CD8-positive, alpha-beta memory T cell (primary cell): ENCODE measurements around the gene UTRN. TPM values are rescaled to one million over a fixed set of nuclear protein-coding genes. Genes with fewer than 3 reads are reported as not detected.

Source experiments
- CTCF ChIA-PET: fragments of 350-600 bp; sonication (Branson Sonifier 250); formaldehyde crosslinking; loops from one replicate; lab custom pipeline; 2021; ENCODE audit warnings: antibody characterized with exemption; lab: Charles Lee
- POLR2A ChIA-PET: fragments of 350-600 bp; sonication (Branson Sonifier 250); formaldehyde crosslinking; loops from one replicate; lab custom pipeline; 2021; ENCODE audit warnings: antibody characterized with exemption; lab: Charles Lee
- DNase-seq, 5 donors: peaks; one replicate each; pipeline versions ENCODE4 v3.0.0 to v3.0.0-alpha.2; 2020 to 2022; ENCODE audit warnings: mixed read lengths in 1 of 5
- H3K27ac ChIP-seq: one replicate; pipeline ENCODE4 v1.7.0; 2013; ENCODE audit warnings: low read depth, mild to moderate bottlenecking, low read length, moderate library complexity
- H3K27me3 ChIP-seq: 2 replicates; pipeline ENCODE4 v1.7.0; 2013; ENCODE audit warnings: low read length, mild to moderate bottlenecking; ENCODE audit not compliant: insufficient read depth, poor library complexity, severe bottlenecking
- H3K36me3 ChIP-seq: 2 replicates; pipeline ENCODE4 v1.7.0; 2013; ENCODE audit warnings: mild to moderate bottlenecking, low read length, moderate library complexity; ENCODE audit not compliant: insufficient read depth
- H3K4me1 ChIP-seq: 2 replicates; pipeline ENCODE4 v1.7.0; 2013; ENCODE audit warnings: mild to moderate bottlenecking, low read length, moderate library complexity; ENCODE audit not compliant: insufficient read depth
- H3K4me3 ChIP-seq: 2 replicates; pipeline ENCODE4 v1.7.0; 2013; ENCODE audit warnings: mild to moderate bottlenecking, low read length
- H3K9me3 ChIP-seq: 2 replicates; pipeline ENCODE4 v1.7.0; 2013; ENCODE audit warnings: mild to moderate bottlenecking, low read length
- H3K27ac Mint-ChIP-seq, 8 donors: one replicate each; pipeline ENCODE4 v1.8.0; 2020 to 2021; ENCODE audit warnings: mixed read lengths in 8 of 8, mild to moderate bottlenecking in 6 of 8, inconsistent platforms in 3 of 8, moderate library complexity in 3 of 8
- H3K27me3 Mint-ChIP-seq, 2 donors: one replicate each; pipeline ENCODE4 v1.8.0; 2020 to 2021; ENCODE audit warnings: mixed read lengths in 2 of 2, mild to moderate bottlenecking in 1 of 2, moderate library complexity in 1 of 2
- H3K36me3 Mint-ChIP-seq, 3 donors: one replicate each; pipeline ENCODE4 v1.8.0; 2020 to 2021; ENCODE audit warnings: mixed read lengths in 3 of 3, inconsistent platforms in 1 of 3, mild to moderate bottlenecking in 1 of 3
- H3K4me1 Mint-ChIP-seq, 3 donors: one replicate each; pipeline ENCODE4 v1.8.0; 2020 to 2021; ENCODE audit warnings: mixed read lengths in 3 of 3, inconsistent platforms in 1 of 3, mild to moderate bottlenecking in 1 of 3
- H3K4me3 Mint-ChIP-seq, 7 donors: one replicate each; pipeline ENCODE4 v1.8.0; 2020 to 2021; ENCODE audit warnings: mixed read lengths in 7 of 7, mild to moderate bottlenecking in 6 of 7, moderate library complexity in 4 of 7, inconsistent platforms in 2 of 7
- H3K9me3 Mint-ChIP-seq, 5 donors: one replicate each; pipeline ENCODE4 v1.8.0; 2020 to 2022; ENCODE audit warnings: mixed read lengths in 5 of 5, mild to moderate bottlenecking in 3 of 5, moderate library complexity in 2 of 5, inconsistent platforms in 1 of 5
- polyA plus RNA-seq: library from polyadenylated mRNA; unstranded; fragments of 300-500 nt; fragmentation: Illumina TruSeq; gene quantifications from one replicate; pipeline ENCODE4 v1.2.3, GENCODE V29; 2021
- total RNA-seq, 2 experiments: library from RNA; stranded (reverse); gene quantifications; one replicate each; pipeline ENCODE4 v1.2.3, GENCODE V29; 2021

Gene UTRN
- total and polyA plus RNA-seq, 3 experiments from 2014 or later, result 42.7 to 96.8 (median 42.8) TPM

GRCh38 chr6:144285548-144285797 is 338 bp downstream of the UTRN start:
- Mint-ChIP-seq H3K9me3 (no peaks in the 10 kb centered on the region), H3K27me3 (no peaks in the 10 kb centered on the region), H3K27ac (peak overlapping the region in 7 of 8 donors; percentile 70 to 94 (median 85)), H3K4me1 (peaks cover 27 to 44% (median 35%) of the 10 kb centered on the region in 3 donors), H3K4me3 (peak overlapping the region; percentile 91 to 99 (median 97)), H3K36me3 (peaks cover 0 to 10% (median 2%) of the 10 kb centered on the region in 3 donors)
- CTCF ChIA-PET, result interaction anchor here (0.9 to 1.3 kb wide), 2 partner anchors 8 to 196 kb away, joined by 3 read pairs; no protein-coding TSS in a partner anchor
- H3K36me3 ChIP-seq, result no peaks in the 10 kb centered on the region
- POLR2A ChIA-PET, result no interaction called here
- DNase-seq, result peak in 2 of 5 donors; percentile 21 to 23
- H3K27me3 ChIP-seq, result no peaks in the 10 kb centered on the region
- H3K4me1 ChIP-seq, result peaks cover 16% of the 10 kb centered on the region
- H3K9me3 ChIP-seq, result no peaks in the 10 kb centered on the region
- H3K27ac ChIP-seq, result peak overlapping the region; percentile 38
- peak overlapping the region; percentile 90 for H3K4me3 ChIP-seq

DNA sequence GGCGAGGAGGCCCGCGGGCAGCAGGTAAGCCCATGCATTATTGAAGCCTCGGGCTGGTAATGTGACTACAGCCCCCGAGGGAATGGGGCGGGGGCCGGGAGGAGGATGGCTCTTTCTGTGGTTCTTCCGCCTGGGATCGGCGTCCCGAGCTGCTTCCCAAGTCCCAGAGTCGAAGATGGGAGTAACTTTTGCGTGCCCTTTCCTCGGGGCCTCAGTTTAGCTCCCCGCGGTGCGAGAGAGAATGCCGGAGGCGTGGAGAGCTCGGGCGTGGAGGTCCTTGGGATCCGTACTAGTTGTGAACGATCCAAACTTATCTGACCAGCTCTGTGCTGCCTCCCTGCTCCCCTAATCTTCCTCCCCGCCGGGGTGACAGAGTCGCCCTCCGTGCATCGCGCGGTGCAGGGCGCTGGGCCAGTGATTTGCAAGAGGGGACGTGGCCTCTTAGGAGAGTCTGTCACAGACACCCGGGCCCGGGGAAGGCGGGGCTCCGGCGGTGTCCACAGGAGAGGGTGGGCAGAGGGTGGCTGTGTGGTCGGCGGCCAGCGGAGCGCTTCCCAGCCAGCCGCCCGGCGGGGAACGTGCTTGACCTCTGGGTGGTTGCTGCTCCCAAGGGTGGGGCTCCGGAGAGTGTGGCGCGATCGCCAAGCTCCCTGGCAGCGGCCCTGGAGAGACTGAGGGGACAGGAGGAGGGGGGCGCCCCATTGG is 815 bp downstream of the UTRN start:
- Mint-ChIP-seq H3K36me3 (peaks cover 0 to 10% (median 1%) of the 10 kb centered on the region in 3 donors), H3K27ac (peak overlapping the region in 7 of 8 donors; percentile 70 to 94 (median 85)), H3K9me3 (no peaks in the 10 kb centered on the region), H3K27me3 (no peaks in the 10 kb centered on the region), H3K4me1 (peaks cover 29 to 47% (median 36%) of the 10 kb centered on the region in 3 donors), H3K4me3 (peak overlapping the region; percentile 91 to 99 (median 97))
- Histone ChIP-seq H3K27me3 (no peaks in the 10 kb centered on the region), H3K36me3 (no peaks in the 10 kb centered on the region), H3K4me1 (peaks cover 16% of the 10 kb centered on the region), H3K27ac (peak overlapping the region; percentile 38), H3K9me3 (no peaks in the 10 kb centered on the region), H3K4me3 (peak overlapping the region; percentile 90)
- CTCF ChIA-PET, result interaction anchor here (0.6 to 1.3 kb wide), 4 partner anchors 8 to 202 kb away, joined by 3 to 4 read pairs (median 3); no protein-coding TSS in a partner anchor
- peak; percentile 19 to 60 (median 29) for DNase-seq
- POLR2A ChIA-PET, result no interaction called here

DNA sequence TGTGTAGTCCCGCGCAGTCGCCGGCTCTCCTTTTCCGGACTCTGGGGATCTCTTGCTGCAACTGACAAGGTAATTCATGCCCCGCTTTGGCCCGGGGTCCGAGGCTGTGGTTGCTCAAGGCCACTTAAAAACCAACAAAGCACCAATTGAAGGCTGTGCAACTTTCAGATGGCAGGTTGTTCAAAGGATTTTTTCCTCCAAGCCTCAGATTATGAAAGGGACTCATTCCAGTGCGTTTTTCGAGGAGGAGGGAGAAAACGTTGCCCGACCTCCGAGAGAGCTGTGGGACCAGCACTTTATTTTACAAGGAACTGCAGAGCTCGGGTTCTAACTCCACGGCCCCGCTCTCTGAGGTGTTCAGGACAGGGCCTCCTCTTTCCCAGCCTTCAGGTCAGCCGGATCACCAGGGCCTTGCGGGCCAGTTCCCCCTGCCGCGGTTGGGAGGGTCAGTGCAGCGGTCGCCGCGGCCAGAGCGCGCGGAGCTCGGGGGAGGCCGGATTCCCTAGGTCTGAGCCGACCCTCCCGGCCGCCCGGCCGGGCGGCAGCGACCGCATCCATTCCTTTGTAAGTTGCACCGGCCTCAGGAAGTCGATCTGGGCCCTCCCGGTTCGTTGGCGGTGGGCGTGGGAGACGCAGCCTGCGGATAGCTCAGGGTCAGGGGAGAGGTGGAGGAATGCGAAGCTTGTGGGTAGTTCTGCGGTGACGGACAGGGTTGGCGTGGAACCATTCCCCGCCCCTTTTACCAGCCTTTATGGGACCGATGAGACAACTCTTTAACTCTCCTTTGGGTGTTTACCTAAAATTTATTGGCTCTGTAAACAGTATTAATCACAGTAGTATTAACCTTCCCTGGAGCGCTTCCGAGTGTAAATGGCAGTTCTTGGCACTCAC is 1.6 kb downstream of the UTRN start:
- CTCF ChIA-PET, result interaction anchor here (1.0 kb wide), 1 partner anchor 201 kb away, joined by 4 read pairs; no protein-coding TSS in a partner anchor
- H3K36me3 Mint-ChIP-seq, result peaks cover 0 to 10% (median 0%) of the 10 kb centered on the region in 3 donors
- DNase-seq, result no peak
- Histone ChIP-seq H3K4me3 (peak overlapping the region; percentile 90), H3K27ac (no peak overlapping the region), H3K9me3 (no peaks in the 10 kb centered on the region), H3K4me1 (peaks cover 16% of the 10 kb centered on the region), H3K27me3 (no peaks in the 10 kb centered on the region), H3K36me3 (no peaks in the 10 kb centered on the region)
- POLR2A ChIA-PET, result no interaction called here
- H3K27ac Mint-ChIP-seq, result peak overlapping the region in 7 of 8 donors; percentile 43 to 90 (median 70)
- no peaks in the 10 kb centered on the region for H3K9me3 Mint-ChIP-seq
- peaks cover 33 to 51% (median 38%) of the 10 kb centered on the region in 3 donors for H3K4me1 Mint-ChIP-seq
- no peaks in the 10 kb centered on the region for H3K27me3 Mint-ChIP-seq
- peak overlapping the region; percentile 91 to 99 (median 97) for H3K4me3 Mint-ChIP-seq

GRCh38 chr6:144289006-144289405 is 3.9 kb downstream of the UTRN start:
- peaks cover 28 to 46% (median 32%) of the 10 kb centered on the region in 3 donors for H3K4me1 Mint-ChIP-seq
- H3K27ac ChIP-seq, result no peak overlapping the region

GRCh38 chr6:144292372-144292771 is 7.2 kb downstream of the UTRN start:
- Mint-ChIP-seq H3K27ac (no peak overlapping the region), H3K4me3 (no peak overlapping the region), H3K36me3 (peaks cover 0 to 7% (median 3%) of the 10 kb centered on the region in 3 donors), H3K4me1 (peaks cover 18 to 25% (median 23%) of the 10 kb centered on the region in 3 donors), H3K27me3 (no peaks in the 10 kb centered on the region), H3K9me3 (no peaks in the 10 kb centered on the region)
- POLR2A ChIA-PET, result no interaction called here
- CTCF ChIA-PET, result interaction anchor here (1.6 kb wide), 1 partner anchor 76 kb away, joined by 3 read pairs; no protein-coding TSS in a partner anchor
- Histone ChIP-seq H3K27me3 (no peaks in the 10 kb centered on the region), H3K36me3 (no peaks in the 10 kb centered on the region), H3K4me1 (no peaks in the 10 kb centered on the region), H3K9me3 (no peaks in the 10 kb centered on the region), H3K4me3 (no peak overlapping the region), H3K27ac (no peak overlapping the region)
- DNase-seq, result no peak

More at GRCh38 chr6:144289006-144289405, 3.9 kb downstream of the UTRN start:
- CTCF ChIA-PET, result no interaction called here
- peaks cover 13% of the 10 kb centered on the region for H3K4me1 ChIP-seq
- H3K4me3 ChIP-seq, result no peak overlapping the region
- H3K36me3 ChIP-seq, result no peaks in the 10 kb centered on the region
- H3K4me3 Mint-ChIP-seq, result peak overlapping the region in 2 of 7 donors; percentile 38 to 87
- H3K27me3 ChIP-seq, result no peaks in the 10 kb centered on the region
- DNase-seq, result no peak
- POLR2A ChIA-PET, result no interaction called here
- H3K27me3 Mint-ChIP-seq, result no peaks in the 10 kb centered on the region
- peaks cover 0 to 10% (median 0%) of the 10 kb centered on the region in 3 donors for H3K36me3 Mint-ChIP-seq
- H3K9me3 Mint-ChIP-seq, result no peaks in the 10 kb centered on the region
- no peaks in the 10 kb centered on the region for H3K9me3 ChIP-seq
- H3K27ac Mint-ChIP-seq, result peak overlapping the region in 2 of 8 donors; percentile 30 to 58

DNA sequence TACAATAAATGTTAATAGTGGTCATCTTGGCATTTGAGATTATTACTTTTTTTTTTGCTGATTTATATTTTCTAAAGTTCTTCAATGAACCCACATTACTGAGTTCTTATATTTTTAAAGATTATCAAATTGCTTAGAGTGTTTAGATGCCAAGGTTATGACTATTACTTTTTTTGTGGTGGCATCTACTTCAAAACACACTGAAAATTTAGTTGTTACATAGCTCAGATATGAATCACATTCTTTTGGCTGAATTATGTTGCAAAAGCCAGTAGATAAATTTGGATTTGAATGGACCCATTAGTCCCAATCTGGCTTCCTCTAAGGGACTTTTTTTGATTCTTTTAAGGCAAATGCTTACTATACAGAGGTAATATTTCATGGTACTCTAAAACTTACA is 8.9 kb downstream of the UTRN start:
- no peaks in the 10 kb centered on the region for H3K36me3 ChIP-seq
- H3K27ac ChIP-seq, result no peak overlapping the region
- no peaks in the 10 kb centered on the region for H3K27me3 Mint-ChIP-seq
- CTCF ChIA-PET, result interaction anchor here (0.8 kb wide), 1 partner anchor 9 kb away, joined by 3 read pairs; the partner anchor contains the start of gene UTRN
- H3K4me3 Mint-ChIP-seq, result no peak overlapping the region
- no peaks in the 10 kb centered on the region for H3K9me3 ChIP-seq
- peaks cover 0 to 7% (median 3%) of the 10 kb centered on the region in 3 donors for H3K36me3 Mint-ChIP-seq
- no peak for DNase-seq
- H3K27me3 ChIP-seq, result no peaks in the 10 kb centered on the region
- POLR2A ChIA-PET, result no interaction called here
- H3K4me1 Mint-ChIP-seq, result peaks cover 18 to 24% (median 20%) of the 10 kb centered on the region in 3 donors
- no peaks in the 10 kb centered on the region for H3K9me3 Mint-ChIP-seq
- H3K4me1 ChIP-seq, result no peaks in the 10 kb centered on the region
- H3K27ac Mint-ChIP-seq, result no peak overlapping the region
- no peak overlapping the region for H3K4me3 ChIP-seq

GRCh38 chr6:144295211-144295610 is 10.1 kb downstream of the UTRN start:
- peaks cover 0 to 7% (median 3%) of the 10 kb centered on the region in 3 donors for H3K36me3 Mint-ChIP-seq
- Histone ChIP-seq H3K27ac (no peak overlapping the region), H3K36me3 (no peaks in the 10 kb centered on the region), H3K27me3 (no peaks in the 10 kb centered on the region), H3K9me3 (no peaks in the 10 kb centered on the region), H3K4me1 (no peaks in the 10 kb centered on the region), H3K4me3 (no peak overlapping the region)
- no peaks in the 10 kb centered on the region for H3K9me3 Mint-ChIP-seq
- POLR2A ChIA-PET, result no interaction called here
- peaks cover 15 to 20% (median 17%) of the 10 kb centered on the region in 3 donors for H3K4me1 Mint-ChIP-seq
- H3K27ac Mint-ChIP-seq, result peak overlapping the region in 2 of 8 donors; percentile 8 to 47
- no peak for DNase-seq
- no peak overlapping the region for H3K4me3 Mint-ChIP-seq
- no peaks in the 10 kb centered on the region for H3K27me3 Mint-ChIP-seq
- CTCF ChIA-PET, result interaction anchor here (1.2 kb wide), 1 partner anchor 9 kb away, joined by 3 read pairs; no protein-coding TSS in a partner anchor
